Right cardiac atrium (tissue), 5 donors: ENCODE data around the gene MYO18B. TPM values are rescaled to one million over a fixed set of nuclear protein-coding genes. Genes with fewer than 3 reads are reported as not detected.

Experiments used
- ATAC-seq, 2 donors: fragments of 200-7000 bp; cut with Tn5 transposase; one replicate each; pipeline versions ENCODE4 v1.8.0 to v1.9.1; 2020; ENCODE audit warnings: moderate library complexity in 2 of 2, mild to moderate bottlenecking in 1 of 2
- DNase-seq, 3 donors: peaks; one replicate each; pipeline ENCODE4 v3.0.0-alpha.2; 2020
- H3K27ac ChIP-seq: one replicate; pipeline ENCODE4 v1.5.1; 2013; ENCODE audit warnings: mild to moderate bottlenecking, low read length, control low read depth, moderate library complexity
- H3K27me3 ChIP-seq: one replicate; pipeline ENCODE4 v1.6.1; 2013; ENCODE audit not compliant: control insufficient read depth, insufficient read depth
- H3K4me1 ChIP-seq: one replicate; pipeline ENCODE4 v1.6.1; 2013; ENCODE audit warnings: low read length; ENCODE audit not compliant: control insufficient read depth, insufficient read depth
- H3K4me3 ChIP-seq: one replicate; pipeline ENCODE4 v1.5.1; 2013; ENCODE audit warnings: low read length, control low read depth
- H3K9me3 ChIP-seq: one replicate; pipeline ENCODE4 v1.6.1; 2013; ENCODE audit warnings: low read length; ENCODE audit not compliant: control insufficient read depth
- WGBS: extraction: QIAGEN DNeasy Blood & Tissue Kit; methylation state at CpG from one replicate; pipeline ENCODE4 v1.1.7; 2013; 5-methylcytosine and 5-hydroxymethylcytosine counted together
- intact Hi-C, 4 donors: fragments of 100-400 bp; cut with DNase I; formaldehyde crosslinking; loops; one replicate each; pipeline versions ENCODE4 v1.11.0 to v1.14.0; 2022 to 2023
- polyA plus RNA-seq: library from polyadenylated mRNA; stranded (reverse); fragments of 200-250 nt; gene quantifications from one replicate; pipeline ENCODE4 v1.2.3, GENCODE V29; 2013
- total RNA-seq, 4 donors: library from RNA; stranded (reverse); fragmentation: NEBNext Ultra II Directional; extraction: Animal tissue kit (Norgen Biotek cat#: 25700); gene quantifications; one replicate each; pipeline ENCODE4 v1.2.1, GENCODE V29; 2021
- donor health status: healthy with polysubstance abuse.
- donor health status: DM: no; HTN: yes; CAD: no.
- donor health status: DM: no; HTN: no; CAD: no.
- donor health status: DM: no; HTN: yes; CAD: no; lungs with severe emphysema.
- donor health status: DM: yes; HTN: yes; CAD: no.

The MYO18B gene
- total and polyA plus RNA-seq, 5 donors = 74.5 to 184 (median 121) TPM

GRCh38 chr22:25869771-25870170 lies 127.8 kb downstream of the MYO18B start:
- Histone ChIP-seq H3K27ac (no peak overlapping the region), H3K4me3 (no peak overlapping the region), H3K9me3 (no peaks in the 10 kb centered on the region), H3K4me1 (no peaks in the 10 kb centered on the region), H3K27me3 (no peaks in the 10 kb centered on the region)
- intact Hi-C loops = no loop called here
- WGBS = 81% methylated on average over 6 of the region's 6 CpGs
- no peak for DNase-seq
- ATAC-seq = no peak

GRCh38 chr22:25874327-25874726 lies 132.3 kb downstream of the MYO18B start:
- WGBS = 90% methylated on average over 11 of the region's 11 CpGs
- H3K27me3 ChIP-seq = no peaks in the 10 kb centered on the region
- H3K9me3 ChIP-seq = no peaks in the 10 kb centered on the region
- H3K27ac ChIP-seq = no peak overlapping the region
- DNase-seq (no peak), ATAC-seq (no peak)
- intact Hi-C loops = no loop called here
- no peaks in the 10 kb centered on the region for H3K4me1 ChIP-seq
- H3K4me3 ChIP-seq = no peak overlapping the region

DNA sequence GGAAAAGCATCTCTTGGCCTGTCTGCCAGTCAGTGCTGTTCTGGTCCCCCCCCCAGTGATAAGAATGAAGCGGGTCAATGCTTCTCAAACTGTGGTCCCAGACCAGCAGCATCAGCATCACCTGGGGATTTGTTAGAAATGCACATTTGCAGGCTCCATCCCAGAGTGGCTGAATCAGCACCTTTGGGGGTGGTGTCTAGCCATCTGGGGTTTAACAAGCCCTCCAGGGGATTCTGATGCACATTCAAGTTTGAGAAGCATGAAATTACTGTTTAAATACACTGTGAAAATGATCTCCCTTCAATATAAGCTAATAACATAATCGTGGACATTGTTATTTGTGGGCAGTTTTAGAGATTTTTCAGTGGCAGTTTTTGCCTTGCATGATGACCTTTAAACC lies 133.5 kb downstream of the MYO18B start:
- no peaks in the 10 kb centered on the region for H3K4me1 ChIP-seq
- H3K27me3 ChIP-seq = no peaks in the 10 kb centered on the region
- ATAC-seq = no peak
- H3K4me3 ChIP-seq = no peak overlapping the region
- intact Hi-C loops = no loop called here
- DNase-seq = no peak
- H3K27ac ChIP-seq = no peak overlapping the region
- WGBS = 63% methylated on average over 2 of the region's 2 CpGs
- no peaks in the 10 kb centered on the region for H3K9me3 ChIP-seq

- no peaks in the 10 kb centered on the region for H3K9me3 ChIP-seq
- intact Hi-C loops = no loop called here
- H3K27me3 ChIP-seq = no peaks in the 10 kb centered on the region
- H3K4me1 ChIP-seq = no peaks in the 10 kb centered on the region
- H3K27ac ChIP-seq = no peak overlapping the region
- no peak for ATAC-seq
- DNase-seq = no peak
- no peak overlapping the region for H3K4me3 ChIP-seq
- 70% methylated on average over 4 of the region's 4 CpGs for WGBS
These were observed 134.9 kb downstream of the MYO18B start for GRCh38 chr22:25876871-25877270.

- WGBS = 68% methylated on average over 3 of the region's 3 CpGs
- no peaks in the 10 kb centered on the region for H3K4me1 ChIP-seq
- no peaks in the 10 kb centered on the region for H3K27me3 ChIP-seq
- no peaks in the 10 kb centered on the region for H3K9me3 ChIP-seq
- intact Hi-C loops = no loop called here
- H3K27ac ChIP-seq = no peak overlapping the region
- no peak overlapping the region for H3K4me3 ChIP-seq
- ATAC-seq (no peak), DNase-seq (no peak)
These were observed 136.9 kb downstream of the MYO18B start for GRCh38 chr22:25878933-25879332.

- intact Hi-C loops = no loop called here
- 59% methylated on average over 2 of the region's 2 CpGs for WGBS
These were observed 138.5 kb downstream of the MYO18B start for GRCh38 chr22:25880524-25880923.

GRCh38 chr22:25881210-25881755 lies 139.3 kb downstream of the MYO18B start:
- WGBS = 58% methylated on average over 8 of the region's 8 CpGs

More at GRCh38 chr22:25880524-25880923, 138.5 kb downstream of the MYO18B start:
- no peak overlapping the region for H3K27ac ChIP-seq
- no peaks in the 10 kb centered on the region for H3K9me3 ChIP-seq
- no peak for DNase-seq
- no peak overlapping the region for H3K4me3 ChIP-seq
- ATAC-seq = no peak
- no peaks in the 10 kb centered on the region for H3K27me3 ChIP-seq
- H3K4me1 ChIP-seq = no peaks in the 10 kb centered on the region

GRCh38 chr22:25882360-25882759 lies 140.4 kb downstream of the MYO18B start:
- H3K4me3 ChIP-seq = no peak overlapping the region
- intact Hi-C loops = no loop called here
- H3K27me3 ChIP-seq = no peaks in the 10 kb centered on the region
- no peaks in the 10 kb centered on the region for H3K4me1 ChIP-seq
- ATAC-seq = no peak
- 51% methylated on average over 2 of the region's 2 CpGs for WGBS
- no peaks in the 10 kb centered on the region for H3K9me3 ChIP-seq
- no peak for DNase-seq
- no peak overlapping the region for H3K27ac ChIP-seq

More at GRCh38 chr22:25881210-25881755, 139.3 kb downstream of the MYO18B start:
- Histone ChIP-seq H3K27me3 (no peaks in the 10 kb centered on the region), H3K27ac (no peak overlapping the region), H3K4me1 (no peaks in the 10 kb centered on the region), H3K9me3 (no peaks in the 10 kb centered on the region), H3K4me3 (no peak overlapping the region)
- intact Hi-C loops = no loop called here
- ATAC-seq (no peak), DNase-seq (no peak)

- intact Hi-C loops = no loop called here
- no peaks in the 10 kb centered on the region for H3K4me1 ChIP-seq
- no peak overlapping the region for H3K4me3 ChIP-seq
- 29% methylated on average over 5 of the region's 5 CpGs for WGBS
- no peak overlapping the region for H3K27ac ChIP-seq
- H3K9me3 ChIP-seq = no peaks in the 10 kb centered on the region
- no peak for DNase-seq
- no peak for ATAC-seq
- H3K27me3 ChIP-seq = no peaks in the 10 kb centered on the region
These were observed 141.6 kb downstream of the MYO18B start for GRCh38 chr22:25883482-25884033.

- intact Hi-C loops = no loop called here
- ATAC-seq (no peak), DNase-seq (no peak)
- H3K9me3 ChIP-seq = no peaks in the 10 kb centered on the region
- no peaks in the 10 kb centered on the region for H3K4me1 ChIP-seq
- no peak overlapping the region for H3K27ac ChIP-seq
- H3K4me3 ChIP-seq = no peak overlapping the region
- WGBS = 79% methylated on average over 4 of the region's 4 CpGs
- no peaks in the 10 kb centered on the region for H3K27me3 ChIP-seq
These were observed 142.1 kb downstream of the MYO18B start for GRCh38 chr22:25884121-25884520.

DNA sequence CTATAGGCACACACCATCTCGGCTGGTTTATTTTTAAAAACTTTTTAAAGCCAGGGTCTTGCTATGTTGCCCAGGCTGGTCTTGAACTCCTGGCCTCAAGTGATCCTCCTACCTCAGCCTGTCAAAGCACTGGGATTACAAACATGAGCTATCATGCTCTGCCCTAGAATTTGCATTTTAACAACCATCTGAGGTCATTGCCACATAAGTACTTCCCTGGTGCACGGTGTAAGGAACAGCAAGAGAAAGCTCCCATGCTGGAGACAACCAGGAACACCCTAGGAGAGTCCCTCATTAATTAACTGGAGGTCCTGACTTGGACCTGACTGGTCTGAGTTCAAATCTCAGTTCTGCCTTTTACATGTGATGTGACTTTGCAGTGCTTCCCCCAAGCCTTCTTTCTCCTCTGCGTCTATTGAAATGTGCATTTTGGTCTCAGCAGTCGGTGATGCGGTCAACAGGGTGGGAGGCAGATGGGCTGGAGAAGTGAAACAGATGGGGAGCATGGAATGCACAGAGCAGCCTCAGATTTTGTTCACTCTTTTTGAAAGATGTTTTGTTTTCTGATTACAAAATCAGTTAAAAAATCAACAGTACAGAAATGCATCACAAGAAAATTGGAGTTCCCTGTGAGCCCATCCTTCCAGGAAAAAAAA lies 146.5 kb downstream of the MYO18B start:
- no peaks in the 10 kb centered on the region for H3K4me1 ChIP-seq
- ATAC-seq (no peak), DNase-seq (no peak)
- H3K27ac ChIP-seq = no peak overlapping the region
- intact Hi-C loops = no loop called here
- no peaks in the 10 kb centered on the region for H3K27me3 ChIP-seq
- WGBS = 70% methylated on average over 5 of the region's 5 CpGs
- H3K9me3 ChIP-seq = no peaks in the 10 kb centered on the region
- H3K4me3 ChIP-seq = no peak overlapping the region
